Endothelial cell of umbilical vein (primary cell): Measurements from ENCODE around the gene PSMB2. TPM values are rescaled to one million over a fixed set of nuclear protein-coding genes. Genes with fewer than 3 reads are reported as not detected.
"Not testable (repeated sequence)": the region's sequence is repeated elsewhere in the genome, so short reads cannot be mapped to it uniquely, and the experiment has no call there.

ENCODE experiments used
- BruUV-seq: library from RNA; stranded (reverse); fragments of 400-500 nt; replicated peaks from 2 replicates; lab custom pipeline; 2021; lab: Mats Ljungman, UMichigan
- CTCF ChIA-PET: fragments of 300-600, 350-600 bp; sonication (Branson Sonifier 250); formaldehyde crosslinking; loops from one replicate; lab custom pipeline; 2021; ENCODE audit warnings: antibody characterized with exemption, inconsistent platforms; lab: Charles Lee
- POLR2A ChIA-PET: fragments of 300-600, 350-600 bp; sonication (Branson Sonifier 250); formaldehyde crosslinking; loops from one replicate; lab custom pipeline; 2021; ENCODE audit warnings: antibody characterized with exemption, inconsistent platforms; lab: Charles Lee
- DNase-seq: peaks from one replicate; pipeline ENCODE4 v3.0.0-alpha.2; 2011; ENCODE audit warnings: low read depth, low spot score
- FAIRE-seq: peaks from 2 replicates; lab custom pipeline; 2011; peaks lifted over from hg19 to GRCh38; lab: Jason Lieb, UNC
- H2AFZ ChIP-seq: 2 replicates; pipeline ENCODE4 v1.6.0; 2012; ENCODE audit warnings: low read depth, low read length, control low read depth, inconsistent platforms
- H3K27ac ChIP-seq: 2 replicates; pipeline ENCODE4 v1.5.1; 2011; ENCODE audit warnings: low read depth, mild to moderate bottlenecking, control low read depth, low read length, moderate library complexity; ENCODE audit not compliant: insufficient read depth
- H3K27me3 ChIP-seq, 2 experiments: 2 replicates each; pipeline versions ENCODE4 v1.6.0 to v1.6.1; 2011; ENCODE audit warnings: low read length in 2 of 2, mixed read lengths in 1 of 2; ENCODE audit not compliant: control insufficient read depth in 2 of 2, insufficient read depth in 2 of 2
- H3K36me3 ChIP-seq, 2 experiments: 2 replicates in 1 of 2; 3 replicates in 1 of 2; pipeline ENCODE4 v1.5.1; 2011; ENCODE audit warnings: low read length in 2 of 2, mild to moderate bottlenecking in 1 of 2, moderate library complexity in 1 of 2; ENCODE audit not compliant: control insufficient read depth in 2 of 2, insufficient read depth in 2 of 2; ENCODE audit errors: extremely low read depth in 1 of 2
- H3K4me1 ChIP-seq: 3 replicates; pipeline ENCODE4 v1.5.1; 2011; ENCODE audit warnings: mild to moderate bottlenecking, low read length; ENCODE audit not compliant: control insufficient read depth, insufficient read depth; ENCODE audit errors: extremely low read depth
- H3K4me2 ChIP-seq: 2 replicates; pipeline ENCODE4 v1.6.1; 2011; ENCODE audit warnings: low read length, control low read depth, mixed read lengths; ENCODE audit not compliant: insufficient read depth
- H3K4me3 ChIP-seq, 3 experiments: fragments of 200-600 bp in 1 of 3; sonication (generic), shearing (Covaris generic) in 1 of 3; replicated peaks in 1 of 3; 2 replicates each; pipeline ENCODE4 v1.5.1; 2011 to 2016; ENCODE audit warnings: control low read depth in 3 of 3, low read length in 3 of 3, mild to moderate bottlenecking in 2 of 3, inconsistent platforms in 1 of 3, low read depth in 1 of 3, moderate library complexity in 1 of 3; ENCODE audit not compliant: insufficient read depth in 1 of 3
- H3K79me2 ChIP-seq: 2 replicates; pipeline ENCODE4 v1.6.0; 2012; ENCODE audit warnings: low read length, inconsistent platforms; ENCODE audit not compliant: control insufficient read depth, insufficient read depth
- H3K9ac ChIP-seq: replicated peaks from 2 replicates; pipeline ENCODE3; 2011; ENCODE audit warnings: low read length, control low read depth; ENCODE audit not compliant: insufficient read depth; ENCODE audit errors: extremely low read depth
- H3K9me1 ChIP-seq: replicated peaks from 3 replicates; pipeline ENCODE4 v1.6.0; 2011; ENCODE audit warnings: mild to moderate bottlenecking, low read length; ENCODE audit not compliant: control insufficient read depth, insufficient read depth; ENCODE audit errors: extremely low read depth
- H3K9me3 ChIP-seq: replicated peaks from 2 replicates; pipeline ENCODE4 v1.5.1; 2012; ENCODE audit warnings: low read length, inconsistent platforms; ENCODE audit not compliant: control insufficient read depth, insufficient read depth
- H4K20me1 ChIP-seq: replicated peaks from 2 replicates; pipeline ENCODE3; 2011; ENCODE audit warnings: mild to moderate bottlenecking, low read length; ENCODE audit not compliant: control insufficient read depth, insufficient read depth; ENCODE audit errors: extremely low read depth
- EZH2 ChIP-seq: IDR thresholded peaks from 2 replicates; pipeline ENCODE4 v1.6.1; 2012; ENCODE audit warnings: borderline replicate concordance, low read depth, mild to moderate bottlenecking, moderate library complexity, low read length, inconsistent platforms; ENCODE audit not compliant: severe bottlenecking
- FOS ChIP-seq: IDR thresholded peaks from 2 replicates; pipeline ENCODE4 v1.6.1; 2011; ENCODE audit warnings: mild to moderate bottlenecking, low read length, moderate library complexity, borderline replicate concordance; ENCODE audit not compliant: insufficient read depth
- GATA2 ChIP-seq: IDR thresholded peaks from 2 replicates; pipeline ENCODE4 v1.7.0; 2011; ENCODE audit warnings: low read depth, mild to moderate bottlenecking, moderate library complexity, mixed read lengths, low read length; ENCODE audit not compliant: insufficient read length, insufficient read depth
- JUN ChIP-seq: IDR thresholded peaks from 2 replicates; pipeline ENCODE4 v1.6.1; 2011; ENCODE audit warnings: borderline replicate concordance, low read depth; ENCODE audit not compliant: insufficient read length, insufficient read depth
- MYC ChIP-seq: IDR thresholded peaks from one replicate; pipeline ENCODE4 v1.6.1; 2011; ENCODE audit warnings: mild to moderate bottlenecking, low read depth, low read length
- POLR2A ChIP-seq: IDR thresholded peaks from 2 replicates; pipeline ENCODE4 v1.6.1; 2012; ENCODE audit warnings: low read depth, mild to moderate bottlenecking, control low read depth, low read length
- POLR2AphosphoS5 ChIP-seq: IDR thresholded peaks from 2 replicates; pipeline ENCODE4 v1.6.1; 2012; ENCODE audit warnings: low read depth, mild to moderate bottlenecking, control low read depth, low read length, moderate library complexity; ENCODE audit not compliant: insufficient read depth
- dilution Hi-C: fragments of 300-500 bp; cut with MboI; formaldehyde crosslinking; loops from one replicate; pipeline ENCODE4 v1.15.0; 2019; ENCODE audit warnings: low sequenced_read_pairs; ENCODE audit not compliant: extremely low pct_ligation_motif_present
- intact Hi-C: fragments of 100-400 bp; cut with micrococcal nuclease; formaldehyde crosslinking; loops from one replicate; pipeline ENCODE4 v1.10.0; 2022
- polyA plus RNA-seq, 4 experiments: library from polyadenylated mRNA; depleted of rRNA in 3 of 4; stranded (reverse) in 3 of 4; unstranded in 1 of 4; fragments of >200 nt; gene quantifications; 2 replicates each; pipeline versions ENCODE4 v1.2.1 to v1.2.3, GENCODE V29; 2011 to 2012; ENCODE audit warnings: missing spikeins in 1 of 4
- total RNA-seq: library from RNA; stranded (reverse); gene quantifications from 2 replicates; pipeline ENCODE4 v1.2.3, GENCODE V29; 2021
- TF ChIP-seq, protein P1 (sequence below), 2 donors: IDR thresholded peaks; 1 replicate in 1 of 2; 2 replicates in 1 of 2; pipeline ENCODE4 v1.5.1; 2011; ENCODE audit warnings: low read length in 2 of 2, mild to moderate bottlenecking in 2 of 2, moderate library complexity in 2 of 2, control low read depth in 1 of 2, inconsistent platforms in 1 of 2, low read depth in 1 of 2; ENCODE audit not compliant: insufficient read depth in 1 of 2; ENCODE audit errors: extremely low read depth in 1 of 2
- TF ChIP-seq, protein P2 (sequence below): IDR thresholded peaks from 2 replicates; pipeline ENCODE4 v1.6.1; 2011; ENCODE audit not compliant: insufficient read depth, insufficient read length

Gene PSMB2
- total and polyA plus RNA-seq, 2 donors (not counting 3 experiments of a cell fraction or from before 2014, with no cell fraction given): 93.6 to 118 TPM

DNA sequence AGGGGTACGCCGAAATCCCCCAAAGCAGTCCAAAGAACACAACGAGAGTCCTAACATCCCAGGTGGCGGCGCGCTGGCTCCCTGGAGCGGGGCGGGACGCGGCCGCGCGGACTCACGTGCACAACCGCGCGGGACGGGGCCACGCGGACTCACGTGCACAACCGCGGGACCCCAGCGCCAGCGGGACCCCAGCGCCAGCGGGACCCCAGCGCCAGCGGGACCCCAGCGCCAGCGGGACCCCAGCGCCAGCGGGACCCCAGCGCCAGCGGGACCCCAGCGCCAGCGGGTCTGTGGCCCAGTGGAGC, 64.6 kb downstream of the PSMB2 start:
- H3K79me2 ChIP-seq, dilution Hi-C loops, intact Hi-C loops, DNase-seq, H4K20me1 ChIP-seq, H3K4me2 ChIP-seq, H3K4me3 ChIP-seq, FAIRE-seq, H3K9ac ChIP-seq, H3K9me3 ChIP-seq, H3K36me3 ChIP-seq, H3K27ac ChIP-seq, POLR2A ChIA-PET, BruUV-seq, H3K4me1 ChIP-seq, H3K9me1 ChIP-seq, H2AFZ ChIP-seq: not testable (repeated sequence)
- peaks cover 36 to 58% of the 10 kb centered on the region in 2 experiments for H3K27me3 ChIP-seq
- CTCF ChIA-PET: interaction anchor here (1.1 kb wide), 1 partner anchor 138 kb away, joined by 3 read pairs; no protein-coding TSS in a partner anchor
- peak; percentile 96 for TF ChIP-seq EZH2

- TF ChIP-seq POLR2A: no peak
- TF ChIP-seq JUN: no peak
- TF ChIP-seq, protein P1, sequence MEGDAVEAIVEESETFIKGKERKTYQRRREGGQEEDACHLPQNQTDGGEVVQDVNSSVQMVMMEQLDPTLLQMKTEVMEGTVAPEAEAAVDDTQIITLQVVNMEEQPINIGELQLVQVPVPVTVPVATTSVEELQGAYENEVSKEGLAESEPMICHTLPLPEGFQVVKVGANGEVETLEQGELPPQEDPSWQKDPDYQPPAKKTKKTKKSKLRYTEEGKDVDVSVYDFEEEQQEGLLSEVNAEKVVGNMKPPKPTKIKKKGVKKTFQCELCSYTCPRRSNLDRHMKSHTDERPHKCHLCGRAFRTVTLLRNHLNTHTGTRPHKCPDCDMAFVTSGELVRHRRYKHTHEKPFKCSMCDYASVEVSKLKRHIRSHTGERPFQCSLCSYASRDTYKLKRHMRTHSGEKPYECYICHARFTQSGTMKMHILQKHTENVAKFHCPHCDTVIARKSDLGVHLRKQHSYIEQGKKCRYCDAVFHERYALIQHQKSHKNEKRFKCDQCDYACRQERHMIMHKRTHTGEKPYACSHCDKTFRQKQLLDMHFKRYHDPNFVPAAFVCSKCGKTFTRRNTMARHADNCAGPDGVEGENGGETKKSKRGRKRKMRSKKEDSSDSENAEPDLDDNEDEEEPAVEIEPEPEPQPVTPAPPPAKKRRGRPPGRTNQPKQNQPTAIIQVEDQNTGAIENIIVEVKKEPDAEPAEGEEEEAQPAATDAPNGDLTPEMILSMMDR (IDR thresholded peaks at IDR 0.05; ENCODE audit: extremely low read depth in 1 of 2, insufficient read depth in 1 of 2, low read depth in 1 of 2, low read length in 2 of 2): no peak
- TF ChIP-seq, protein P2, sequence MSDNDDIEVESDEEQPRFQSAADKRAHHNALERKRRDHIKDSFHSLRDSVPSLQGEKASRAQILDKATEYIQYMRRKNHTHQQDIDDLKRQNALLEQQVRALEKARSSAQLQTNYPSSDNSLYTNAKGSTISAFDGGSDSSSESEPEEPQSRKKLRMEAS: no peak
- TF ChIP-seq EZH2: no peak
- no peak for TF ChIP-seq FOS
- TF ChIP-seq GATA2: no peak
- no peak for TF ChIP-seq POLR2AphosphoS5
- TF ChIP-seq MYC: no peak
- no peak overlapping the region for H2AFZ ChIP-seq
- no peak overlapping the region for H3K4me2 ChIP-seq
- H4K20me1 ChIP-seq: no peaks in the 10 kb centered on the region
- peaks cover 41 to 63% of the 10 kb centered on the region in 2 experiments for H3K27me3 ChIP-seq
- no peak overlapping the region for H3K27ac ChIP-seq
- CTCF ChIA-PET: interaction anchor here (1.1 kb wide), 2 partner anchors 12 to 139 kb away, joined by 3 to 4 read pairs; no protein-coding TSS in a partner anchor
- no peaks in the 10 kb centered on the region for H3K36me3 ChIP-seq
- no TSS peak for BruUV-seq
- POLR2A ChIA-PET: no interaction called here
- H3K9ac ChIP-seq: no peak overlapping the region
- H3K9me3 ChIP-seq: no peaks in the 10 kb centered on the region
- H3K79me2 ChIP-seq: no peaks in the 10 kb centered on the region
- DNase-seq: no peak
- no peaks in the 10 kb centered on the region for H3K9me1 ChIP-seq
- FAIRE-seq: no peak
- intact Hi-C loops: no loop called here
- dilution Hi-C loops: no loop called here
- H3K4me1 ChIP-seq: peaks cover 9% of the 10 kb centered on the region
- H3K4me3 ChIP-seq: no peak overlapping the region
Observed at GRCh38 chr1:35576061-35576765, 65.1 kb downstream of the PSMB2 start.
